PC-9 (cell line): ENCODE measurements around the gene HID1. TPM values are rescaled to one million over a fixed set of nuclear protein-coding genes. Genes with fewer than 3 reads are reported as not detected.

Experiments used
- BruUV-seq: library from RNA; stranded (reverse); fragments of 400-500 nt; replicated peaks from 2 replicates; lab custom pipeline; 2021; lab: Mats Ljungman, UMichigan
- CTCF ChIA-PET: fragments of 300-600 bp; sonication (Branson Sonifier 250); formaldehyde crosslinking; loops from one replicate; lab custom pipeline; 2022; ENCODE audit warnings: antibody characterized with exemption; lab: Charles Lee
- POLR2A ChIA-PET: fragments of 300-600 bp; sonication (Branson Sonifier 250); formaldehyde crosslinking; loops from one replicate; lab custom pipeline; 2022; ENCODE audit warnings: antibody characterized with exemption; ENCODE audit not compliant: unreplicated experiment; lab: Charles Lee
- DNase-seq, 2 experiments: peaks; one replicate each; pipeline versions ENCODE4 v3.0.0 to v3.0.0-alpha.2; 2015 to 2022; ENCODE audit warnings: mixed read lengths in 1 of 2
- H2AFZ ChIP-seq: fragments of 200-600 bp; sonication (generic); 2 replicates; pipeline ENCODE4 v1.8.1; 2017; ENCODE audit warnings: antibody characterized with exemption
- H3F3A ChIP-seq: fragments of 200-600 bp; sonication (generic); 2 replicates; pipeline ENCODE4 v1.8.1; 2017; ENCODE audit warnings: antibody characterized with exemption, mild to moderate bottlenecking, low read depth; ENCODE audit not compliant: insufficient read depth
- H3K27ac ChIP-seq: fragments of 200-600 bp; sonication (generic); 2 replicates; pipeline ENCODE4 v1.6.1; 2016; ENCODE audit warnings: mixed run types
- H3K27me3 ChIP-seq: fragments of 200-600 bp; sonication (generic); 2 replicates; pipeline ENCODE4 v1.6.1; 2016; ENCODE audit warnings: low read depth, mixed run types; ENCODE audit not compliant: insufficient read depth
- H3K36me3 ChIP-seq: fragments of 200-600 bp; sonication (generic); 2 replicates; pipeline ENCODE4 v1.6.1; 2016; ENCODE audit warnings: low read depth, mixed run types
- H3K4me1 ChIP-seq: fragments of 200-600 bp; sonication (generic); replicated peaks from 2 replicates; pipeline ENCODE4 v1.6.1; 2016; ENCODE audit warnings: mixed run types; ENCODE audit not compliant: insufficient read depth
- H3K4me2 ChIP-seq: fragments of 200-600 bp; sonication (generic); 2 replicates; pipeline ENCODE4 v1.6.1; 2017; ENCODE audit warnings: mixed run types
- H3K4me3 ChIP-seq: fragments of 200-600 bp; sonication (generic); 2 replicates; pipeline ENCODE4 v1.6.1; 2016; ENCODE audit warnings: mixed run types
- H3K79me2 ChIP-seq: fragments of 200-600 bp; sonication (generic); 2 replicates; pipeline ENCODE4 v1.6.1; 2017; ENCODE audit warnings: low read depth, mixed run types
- H3K9me2 ChIP-seq: fragments of 200-600 bp; sonication (generic); 2 replicates; pipeline ENCODE4 v1.8.1; 2017; ENCODE audit warnings: mild to moderate bottlenecking; ENCODE audit not compliant: insufficient read depth
- H3K9me3 ChIP-seq: fragments of 200-600 bp; sonication (generic); 2 replicates; pipeline ENCODE4 v1.8.1; 2016; ENCODE audit warnings: low read depth; ENCODE audit not compliant: insufficient read depth
- H4K20me1 ChIP-seq: fragments of 200-600 bp; sonication (generic); 2 replicates; pipeline ENCODE4 v1.8.1; 2017; ENCODE audit not compliant: insufficient read depth
- CTCF ChIP-seq: fragments of 200-600 bp; sonication (generic); conservative IDR thresholded peaks from 2 replicates; pipeline ENCODE4 v1.6.1; 2017; ENCODE audit warnings: mixed run types, antibody characterized with exemption, mild to moderate bottlenecking, moderate library complexity
- EZH2 ChIP-seq: fragments of 200-600 bp; sonication (generic); IDR thresholded peaks from 2 replicates; pipeline ENCODE4 v1.8.0; 2017; ENCODE audit warnings: antibody characterized with exemption, low read depth
- intact Hi-C: fragments of 100-400 bp; cut with micrococcal nuclease; formaldehyde crosslinking; loops from one replicate; pipeline ENCODE4 v1.10.0; 2022; ENCODE audit not compliant: unreplicated experiment
- total RNA-seq: library from RNA; stranded (reverse); gene quantifications from 2 replicates; pipeline ENCODE4 v1.2.3, GENCODE V29; 2021

HID1 gene
- total RNA-seq, 1 experiment from 2014 or later = 32.1 TPM

GRCh38 chr17:74951680-74952421, 20.7 kb downstream of the HID1 start:
- 0 out of 2 replicates have a peak, but pooled peaks cover 4% of the 10 kb centered on the region for H3K36me3 ChIP-seq
- no peaks in the 10 kb centered on the region for H3K27me3 ChIP-seq
- H2AFZ ChIP-seq = no peak overlapping the region
- H3K9me3 ChIP-seq = no peaks in the 10 kb centered on the region
- H3K27ac ChIP-seq = no peak overlapping the region
- no peak overlapping the region for H3K4me2 ChIP-seq
- peaks cover 7% of the 10 kb centered on the region; the same call in 1 of the 2 replicates for H3K4me1 ChIP-seq
- TF ChIP-seq CTCF (no peak), EZH2 (no peak)
- ChIA-PET POLR2A (interaction anchor here (0.5 kb wide), 1 partner anchor 28 kb away, joined by 4 read pairs; no protein-coding TSS in a partner anchor), CTCF (no interaction called here)
- no peak overlapping the region for H3K4me3 ChIP-seq
- H3F3A ChIP-seq = peaks cover under 1% of the 10 kb centered on the region; the same call in 1 of the 2 replicates
- no peak for DNase-seq
- no peaks in the 10 kb centered on the region for H3K9me2 ChIP-seq
- BruUV-seq = no TSS peak
- no peaks in the 10 kb centered on the region for H4K20me1 ChIP-seq
- no peaks in the 10 kb centered on the region for H3K79me2 ChIP-seq
- intact Hi-C loops = loop anchor here (10.0 kb wide), 1 partner anchor 177 kb away; the partner anchor contains the start of gene NAT9

DNA sequence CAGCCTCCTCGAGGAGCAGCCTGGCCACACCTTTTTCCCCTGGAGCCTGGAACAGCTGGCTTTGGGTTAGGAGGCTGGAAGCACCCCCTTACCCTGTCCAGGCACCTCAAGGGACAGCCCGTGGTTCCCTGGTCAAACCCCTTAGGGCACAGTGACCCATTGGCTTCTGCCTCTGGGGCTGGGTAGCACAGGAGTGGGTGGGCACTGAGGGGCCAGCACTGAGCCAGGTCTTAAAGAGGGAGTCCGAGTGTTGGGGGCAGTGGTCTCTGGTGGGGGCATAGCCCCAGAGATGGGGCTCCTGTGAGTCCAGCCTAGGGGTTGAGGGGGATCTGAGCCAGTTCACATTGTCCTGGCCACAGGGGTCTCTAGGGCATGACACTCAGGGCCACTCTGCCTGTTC, 21.5 kb downstream of the HID1 start:
- ChIA-PET POLR2A (no interaction called here), CTCF (no interaction called here)
- Histone ChIP-seq H2AFZ (no peak overlapping the region), H3K4me3 (no peak overlapping the region), H3K9me3 (no peaks in the 10 kb centered on the region), H3K27ac (no peak overlapping the region), H3K27me3 (no peaks in the 10 kb centered on the region), H3K36me3 (0 out of 2 replicates have a peak, but pooled peaks cover 4% of the 10 kb centered on the region), H4K20me1 (no peaks in the 10 kb centered on the region), H3F3A (no peaks in the 10 kb centered on the region), H3K9me2 (no peaks in the 10 kb centered on the region), H3K79me2 (no peaks in the 10 kb centered on the region), H3K4me1 (peaks cover 7% of the 10 kb centered on the region; the same call in 1 of the 2 replicates), H3K4me2 (no peak overlapping the region)
- no peak for TF ChIP-seq CTCF
- TF ChIP-seq EZH2 = no peak
- BruUV-seq = no TSS peak
- intact Hi-C loops = loop anchor here (10.0 kb wide), 1 partner anchor 176 kb away; the partner anchor contains the start of gene NAT9
- no peak for DNase-seq

DNA sequence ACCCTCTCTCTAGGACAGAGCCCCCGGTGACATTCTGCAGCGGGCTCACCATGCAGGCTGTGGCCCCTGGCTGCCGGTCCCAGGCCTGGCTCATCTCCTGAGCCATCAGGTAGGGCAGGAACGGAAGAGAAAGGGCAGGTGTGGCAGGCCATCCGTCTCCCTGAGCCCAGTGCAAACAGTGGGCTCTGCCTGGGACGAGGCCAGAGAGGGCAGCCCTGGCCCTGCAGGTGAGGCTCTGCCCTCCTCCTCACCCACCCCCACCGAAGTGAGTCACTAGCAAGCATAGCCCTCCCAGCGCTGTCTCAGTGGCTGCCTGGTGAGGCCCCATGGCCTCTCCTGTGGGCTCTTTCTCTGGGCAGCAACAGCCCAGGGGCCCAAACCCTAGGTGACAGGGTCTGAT, 22.4 kb downstream of the HID1 start:
- no peak overlapping the region; the same call in 1 of the 2 replicates for H3K4me2 ChIP-seq
- H3K79me2 ChIP-seq = no peaks in the 10 kb centered on the region
- H3K9me2 ChIP-seq = no peaks in the 10 kb centered on the region
- peak; percentile 45 to 51 for DNase-seq
- H3F3A ChIP-seq = no peaks in the 10 kb centered on the region
- ChIA-PET CTCF (interaction anchor here (0.6 kb wide), 1 partner anchor 48 kb away, joined by 4 read pairs; no protein-coding TSS in a partner anchor), POLR2A (interaction anchor here (0.7 kb wide), 1 partner anchor 15 kb away, joined by 3 read pairs; no protein-coding TSS in a partner anchor)
- no TSS peak for BruUV-seq
- H3K4me3 ChIP-seq = no peak overlapping the region
- peaks cover 10% of the 10 kb centered on the region for H3K4me1 ChIP-seq
- no peak for TF ChIP-seq CTCF
- TF ChIP-seq EZH2 = no peak
- no peaks in the 10 kb centered on the region for H3K9me3 ChIP-seq
- H4K20me1 ChIP-seq = no peaks in the 10 kb centered on the region
- no peaks in the 10 kb centered on the region for H3K27me3 ChIP-seq
- no peak overlapping the region for H3K27ac ChIP-seq
- H3K36me3 ChIP-seq = 0 out of 2 replicates have a peak, but pooled peaks cover 4% of the 10 kb centered on the region
- intact Hi-C loops = loop anchor here (10.0 kb wide), 1 partner anchor 175 kb away; the partner anchor contains the start of gene NAT9
- no peak overlapping the region for H2AFZ ChIP-seq
